PC-9 (cell line): ENCODE measurements around the gene NIPAL3. TPM values are rescaled to one million over a fixed set of nuclear protein-coding genes. Genes with fewer than 3 reads are reported as not detected.

Source experiments
- Bru-seq: library from RNA; stranded (reverse); fragments of 400-500 nt; gene quantifications from one replicate; lab custom pipeline; 2021; lab: Mats Ljungman, UMichigan
- BruChase-seq, 2 experiments: library from RNA; stranded (reverse); fragments of 400-500 nt; gene quantifications; one replicate each; lab custom pipeline; 2021; lab: Mats Ljungman, UMichigan
- BruUV-seq: library from RNA; stranded (reverse); fragments of 400-500 nt; replicated peaks from 2 replicates; lab custom pipeline; 2021; lab: Mats Ljungman, UMichigan
- CTCF ChIA-PET: fragments of 300-600 bp; sonication (Branson Sonifier 250); formaldehyde crosslinking; loops from one replicate; lab custom pipeline; 2022; ENCODE audit warnings: antibody characterized with exemption; lab: Charles Lee
- POLR2A ChIA-PET: fragments of 300-600 bp; sonication (Branson Sonifier 250); formaldehyde crosslinking; loops from one replicate; lab custom pipeline; 2022; ENCODE audit warnings: antibody characterized with exemption; ENCODE audit not compliant: unreplicated experiment; lab: Charles Lee
- DNase-seq, 2 experiments: peaks; one replicate each; pipeline versions ENCODE4 v3.0.0 to v3.0.0-alpha.2; 2015 to 2022; ENCODE audit warnings: mixed read lengths in 1 of 2
- H2AFZ ChIP-seq: fragments of 200-600 bp; sonication (generic); 2 replicates; pipeline ENCODE4 v1.8.1; 2017; ENCODE audit warnings: antibody characterized with exemption
- H3F3A ChIP-seq: fragments of 200-600 bp; sonication (generic); 2 replicates; pipeline ENCODE4 v1.8.1; 2017; ENCODE audit warnings: antibody characterized with exemption, mild to moderate bottlenecking, low read depth; ENCODE audit not compliant: insufficient read depth
- H3K27ac ChIP-seq: fragments of 200-600 bp; sonication (generic); 2 replicates; pipeline ENCODE4 v1.6.1; 2016; ENCODE audit warnings: mixed run types
- H3K27me3 ChIP-seq: fragments of 200-600 bp; sonication (generic); 2 replicates; pipeline ENCODE4 v1.6.1; 2016; ENCODE audit warnings: low read depth, mixed run types; ENCODE audit not compliant: insufficient read depth
- H3K36me3 ChIP-seq: fragments of 200-600 bp; sonication (generic); 2 replicates; pipeline ENCODE4 v1.6.1; 2016; ENCODE audit warnings: low read depth, mixed run types
- H3K4me1 ChIP-seq: fragments of 200-600 bp; sonication (generic); replicated peaks from 2 replicates; pipeline ENCODE4 v1.6.1; 2016; ENCODE audit warnings: mixed run types; ENCODE audit not compliant: insufficient read depth
- H3K4me2 ChIP-seq: fragments of 200-600 bp; sonication (generic); 2 replicates; pipeline ENCODE4 v1.6.1; 2017; ENCODE audit warnings: mixed run types
- H3K4me3 ChIP-seq: fragments of 200-600 bp; sonication (generic); 2 replicates; pipeline ENCODE4 v1.6.1; 2016; ENCODE audit warnings: mixed run types
- H3K79me2 ChIP-seq: fragments of 200-600 bp; sonication (generic); 2 replicates; pipeline ENCODE4 v1.6.1; 2017; ENCODE audit warnings: low read depth, mixed run types
- H3K9me2 ChIP-seq: fragments of 200-600 bp; sonication (generic); 2 replicates; pipeline ENCODE4 v1.8.1; 2017; ENCODE audit warnings: mild to moderate bottlenecking; ENCODE audit not compliant: insufficient read depth
- H3K9me3 ChIP-seq: fragments of 200-600 bp; sonication (generic); 2 replicates; pipeline ENCODE4 v1.8.1; 2016; ENCODE audit warnings: low read depth; ENCODE audit not compliant: insufficient read depth
- H4K20me1 ChIP-seq: fragments of 200-600 bp; sonication (generic); 2 replicates; pipeline ENCODE4 v1.8.1; 2017; ENCODE audit not compliant: insufficient read depth
- EZH2 ChIP-seq: fragments of 200-600 bp; sonication (generic); IDR thresholded peaks from 2 replicates; pipeline ENCODE4 v1.8.0; 2017; ENCODE audit warnings: antibody characterized with exemption, low read depth
- intact Hi-C: fragments of 100-400 bp; cut with micrococcal nuclease; formaldehyde crosslinking; loops from one replicate; pipeline ENCODE4 v1.10.0; 2022; ENCODE audit not compliant: unreplicated experiment
- long read RNA-seq: library from polyadenylated mRNA; stranded (forward); transcript quantifications from one replicate; pipeline ENCODE4 v2.0.0, GENCODE V29; 2022
- total RNA-seq: library from RNA; stranded (reverse); gene quantifications from 2 replicates; pipeline ENCODE4 v1.2.3, GENCODE V29; 2021
- TF ChIP-seq, protein P1 (sequence below): fragments of 200-600 bp; sonication (generic); conservative IDR thresholded peaks from 2 replicates; pipeline ENCODE4 v1.6.1; 2017; ENCODE audit warnings: mixed run types, antibody characterized with exemption, mild to moderate bottlenecking, moderate library complexity

Gene NIPAL3
- total RNA-seq (34.7 and 42.0 TPM in 2 replicates), Bru-seq, nascent RNA (percentile 66 among the genes with signal in this experiment), BruChase-seq, experiment 1, labeled RNA remaining after a 2-hour chase (percentile 65 among the genes with signal in this experiment), BruChase-seq, experiment 2, labeled RNA remaining after a 6-hour chase (percentile 73 among the genes with signal in this experiment)
- long read RNA-seq, transcript NIPAL3-202 (12 exons, 1,676 nt) = major isoform, 43 of 91 reads
- long read RNA-seq, transcript NIPAL3-204 (12 exons, 1,711 nt) = minor isoform, 23 of 91 reads
- long read RNA-seq, partial matches to known transcripts = 1 of 91 reads
- long read RNA-seq, other reads (novel, unspliced or antisense) = 23 of 91 reads

- H3K9me3 ChIP-seq = no peaks in the 10 kb centered on the region
- no peaks in the 10 kb centered on the region for H3K36me3 ChIP-seq
- peaks cover 21% of the 10 kb centered on the region; the same call in 1 of the 2 replicates for H3F3A ChIP-seq
- BruUV-seq = no TSS peak
- H3K27ac ChIP-seq = peak within 1 kb of the TSS; percentile 64
- no peaks in the 10 kb centered on the region for H3K9me2 ChIP-seq
- intact Hi-C loops = loop anchor here (1.0 to 10.0 kb wide), 5 partner anchors 87 to 422 kb away; partner anchors contain the start of genes RCAN3 and SRRM1
- H2AFZ ChIP-seq = peak within 1 kb of the TSS; percentile 94
- ChIA-PET CTCF (interaction anchor here (0.6 to 1.5 kb wide), 7 partner anchors 69 to 408 kb away, joined by 3 to 6 read pairs (median 4); no protein-coding TSS in a partner anchor), POLR2A (interaction anchor here (0.5 to 0.7 kb wide), 7 partner anchors 50 to 331 kb away, joined by 3 to 5 read pairs (median 4); no protein-coding TSS in a partner anchor)
- peaks cover 28% of the 10 kb centered on the region for H3K79me2 ChIP-seq
- peak within 1 kb of the TSS; percentile 63 for H3K4me3 ChIP-seq
- peak; percentile 95 to 98 for DNase-seq
- no peaks in the 10 kb centered on the region for H3K27me3 ChIP-seq
- no peak for TF ChIP-seq EZH2
- TF ChIP-seq, protein P1, sequence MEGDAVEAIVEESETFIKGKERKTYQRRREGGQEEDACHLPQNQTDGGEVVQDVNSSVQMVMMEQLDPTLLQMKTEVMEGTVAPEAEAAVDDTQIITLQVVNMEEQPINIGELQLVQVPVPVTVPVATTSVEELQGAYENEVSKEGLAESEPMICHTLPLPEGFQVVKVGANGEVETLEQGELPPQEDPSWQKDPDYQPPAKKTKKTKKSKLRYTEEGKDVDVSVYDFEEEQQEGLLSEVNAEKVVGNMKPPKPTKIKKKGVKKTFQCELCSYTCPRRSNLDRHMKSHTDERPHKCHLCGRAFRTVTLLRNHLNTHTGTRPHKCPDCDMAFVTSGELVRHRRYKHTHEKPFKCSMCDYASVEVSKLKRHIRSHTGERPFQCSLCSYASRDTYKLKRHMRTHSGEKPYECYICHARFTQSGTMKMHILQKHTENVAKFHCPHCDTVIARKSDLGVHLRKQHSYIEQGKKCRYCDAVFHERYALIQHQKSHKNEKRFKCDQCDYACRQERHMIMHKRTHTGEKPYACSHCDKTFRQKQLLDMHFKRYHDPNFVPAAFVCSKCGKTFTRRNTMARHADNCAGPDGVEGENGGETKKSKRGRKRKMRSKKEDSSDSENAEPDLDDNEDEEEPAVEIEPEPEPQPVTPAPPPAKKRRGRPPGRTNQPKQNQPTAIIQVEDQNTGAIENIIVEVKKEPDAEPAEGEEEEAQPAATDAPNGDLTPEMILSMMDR = peak; percentile 67
- no peaks in the 10 kb centered on the region for H4K20me1 ChIP-seq
- H3K4me1 ChIP-seq = peaks cover 41% of the 10 kb centered on the region
- peak within 1 kb of the TSS; percentile 95 for H3K4me2 ChIP-seq
These were observed at the start of gene NIPAL3 for GRCh38 chr1:24415334-24415909. NIPAL3 (plus strand) TSS chr1:24415802; CDS start chr1:24419548, 3,746 bp downstream.

DNA sequence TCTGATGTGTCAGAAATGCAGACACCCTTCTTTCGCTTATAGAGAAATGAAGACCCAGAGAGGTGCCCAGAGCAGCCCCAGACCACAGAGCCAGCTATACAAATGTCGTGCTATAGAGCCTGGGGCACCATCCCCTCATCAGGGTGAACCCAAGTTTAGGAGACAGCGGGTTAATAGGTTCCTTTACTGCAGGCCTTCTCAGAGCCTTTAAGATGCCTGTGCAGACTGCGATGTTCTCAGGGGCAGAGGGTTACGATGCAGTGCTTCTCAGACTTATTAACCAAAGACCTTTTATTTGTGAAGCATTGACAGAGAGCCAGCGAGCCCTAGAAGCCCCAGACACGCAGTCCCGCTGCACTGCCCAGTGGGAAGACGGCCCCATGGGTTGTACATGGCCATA is 48.9 kb upstream of the NIPAL3 start:
- Histone ChIP-seq H3K79me2 (no peaks in the 10 kb centered on the region), H3F3A (peaks cover 23% of the 10 kb centered on the region; the same call in 1 of the 2 replicates), H3K27ac (peak overlapping the region; percentile 95; the same call in 1 of the 2 replicates), H3K27me3 (no peaks in the 10 kb centered on the region), H3K9me3 (no peaks in the 10 kb centered on the region), H3K4me1 (peaks cover 33% of the 10 kb centered on the region), H2AFZ (no peak overlapping the region), H3K36me3 (no peaks in the 10 kb centered on the region), H4K20me1 (no peaks in the 10 kb centered on the region), H3K4me3 (no peak overlapping the region), H3K4me2 (no peak overlapping the region), H3K9me2 (no peaks in the 10 kb centered on the region)
- CTCF ChIA-PET = interaction anchor here (0.6 kb wide), 1 partner anchor 172 kb away, joined by 3 read pairs; no protein-coding TSS in a partner anchor
- POLR2A ChIA-PET = interaction anchor here (0.7 kb wide), 1 partner anchor 189 kb away, joined by 3 read pairs; no protein-coding TSS in a partner anchor
- no TSS peak for BruUV-seq
- TF ChIP-seq, protein P1 = no peak
- no peak for TF ChIP-seq EZH2
- no peak for DNase-seq
- intact Hi-C loops = no loop called here

- no peak overlapping the region for H3K4me2 ChIP-seq
- H3F3A ChIP-seq = peaks cover 29% of the 10 kb centered on the region; the same call in 1 of the 2 replicates
- no peaks in the 10 kb centered on the region for H4K20me1 ChIP-seq
- no peak overlapping the region for H3K27ac ChIP-seq
- no peak overlapping the region for H3K4me3 ChIP-seq
- no peaks in the 10 kb centered on the region for H3K9me2 ChIP-seq
- H3K4me1 ChIP-seq = peaks cover 27% of the 10 kb centered on the region
- DNase-seq = no peak
- intact Hi-C loops = no loop called here
- ChIA-PET POLR2A (no interaction called here), CTCF (no interaction called here)
- no peaks in the 10 kb centered on the region for H3K36me3 ChIP-seq
- TF ChIP-seq, protein P1 = no peak
- no peak for TF ChIP-seq EZH2
- no TSS peak for BruUV-seq
- no peaks in the 10 kb centered on the region for H3K9me3 ChIP-seq
- no peaks in the 10 kb centered on the region for H3K27me3 ChIP-seq
- H3K79me2 ChIP-seq = no peaks in the 10 kb centered on the region
- no peak overlapping the region for H2AFZ ChIP-seq
These were observed 46.4 kb upstream of the NIPAL3 start for GRCh38 chr1:24369199-24369598.
